T-helper 2 cell treated with Interferon-gamma antibody and Interleukin-4, amounts not matched to agents 5 μg/mL and 100 μg/mL, for 36 hours (primary cell): ENCODE measurements around the gene BASP1.

Experiments used
- DNase-seq: peaks from one replicate; pipeline ENCODE4 v3.0.0; 2021; ENCODE audit warnings: low spot score
- H3K27ac Mint-ChIP-seq: one replicate; pipeline ENCODE4 v1.8.0; 2021; ENCODE audit warnings: mild to moderate bottlenecking, mixed read lengths
- H3K27me3 Mint-ChIP-seq: one replicate; pipeline ENCODE4 v1.8.0; 2021; ENCODE audit warnings: low read depth, mixed read lengths
- H3K36me3 Mint-ChIP-seq: one replicate; pipeline ENCODE4 v1.8.0; 2021; ENCODE audit warnings: low read depth, mixed read lengths
- H3K4me1 Mint-ChIP-seq: one replicate; pipeline ENCODE4 v1.8.0; 2021; ENCODE audit warnings: low read depth, mixed read lengths
- H3K4me3 Mint-ChIP-seq: one replicate; pipeline ENCODE4 v1.8.0; 2022; ENCODE audit warnings: mild to moderate bottlenecking, moderate library complexity, mixed read lengths
- H3K9me3 Mint-ChIP-seq: one replicate; pipeline ENCODE4 v1.8.0; 2021; ENCODE audit warnings: mixed read lengths

BASP1 gene

GRCh38 chr5:17212191-17212590 lies 5.2 kb upstream of the BASP1 start:
- peaks cover 23% of the 10 kb centered on the region for H3K27me3 Mint-ChIP-seq
- DNase-seq: no peak
- no peaks in the 10 kb centered on the region for H3K9me3 Mint-ChIP-seq
- no peak overlapping the region for H3K4me3 Mint-ChIP-seq
- H3K4me1 Mint-ChIP-seq: peaks cover 5% of the 10 kb centered on the region
- H3K27ac Mint-ChIP-seq: no peak overlapping the region
- H3K36me3 Mint-ChIP-seq: no peaks in the 10 kb centered on the region

- Mint-ChIP-seq H3K27ac (no peak overlapping the region), H3K36me3 (no peaks in the 10 kb centered on the region), H3K4me3 (no peak overlapping the region), H3K4me1 (peaks cover 5% of the 10 kb centered on the region), H3K27me3 (peaks cover 23% of the 10 kb centered on the region), H3K9me3 (no peaks in the 10 kb centered on the region)
- no peak for DNase-seq
Measured at GRCh38 chr5:17212996-17213395, 4.4 kb upstream of the BASP1 start.

GRCh38 chr5:17213938-17214337 lies 3.5 kb upstream of the BASP1 start:
- Mint-ChIP-seq H3K27ac (no peak overlapping the region), H3K36me3 (no peaks in the 10 kb centered on the region), H3K27me3 (peaks cover 28% of the 10 kb centered on the region), H3K9me3 (no peaks in the 10 kb centered on the region), H3K4me3 (no peak overlapping the region), H3K4me1 (peaks cover 5% of the 10 kb centered on the region)
- no peak for DNase-seq

- no peaks in the 10 kb centered on the region for H3K36me3 Mint-ChIP-seq
- peaks cover 38% of the 10 kb centered on the region for H3K27me3 Mint-ChIP-seq
- H3K9me3 Mint-ChIP-seq: no peaks in the 10 kb centered on the region
- no peak overlapping the region for H3K4me3 Mint-ChIP-seq
- H3K27ac Mint-ChIP-seq: no peak overlapping the region
- peaks cover 5% of the 10 kb centered on the region for H3K4me1 Mint-ChIP-seq
- DNase-seq: no peak
Measured at GRCh38 chr5:17214893-17215292, 2.5 kb upstream of the BASP1 start.

- no peaks in the 10 kb centered on the region for H3K9me3 Mint-ChIP-seq
- peaks cover 5% of the 10 kb centered on the region for H3K4me1 Mint-ChIP-seq
- H3K36me3 Mint-ChIP-seq: no peaks in the 10 kb centered on the region
- no peak overlapping the region for H3K27ac Mint-ChIP-seq
- H3K27me3 Mint-ChIP-seq: peaks cover 41% of the 10 kb centered on the region
- H3K4me3 Mint-ChIP-seq: no peak overlapping the region
- DNase-seq: no peak
Measured at GRCh38 chr5:17215361-17215760, 2.1 kb upstream of the BASP1 start.

GRCh38 chr5:17216176-17216973 lies 1.1 kb upstream of the BASP1 start:
- H3K36me3 Mint-ChIP-seq: no peaks in the 10 kb centered on the region
- H3K27me3 Mint-ChIP-seq: peaks cover 43% of the 10 kb centered on the region

GRCh38 chr5:17216974-17217492 lies 398 bp upstream of the BASP1 start:
- no peak for DNase-seq
- no peak overlapping the region for H3K27ac Mint-ChIP-seq
- H3K4me1 Mint-ChIP-seq: peaks cover 5% of the 10 kb centered on the region
- no peaks in the 10 kb centered on the region for H3K36me3 Mint-ChIP-seq
- no peaks in the 10 kb centered on the region for H3K9me3 Mint-ChIP-seq
- H3K27me3 Mint-ChIP-seq: peaks cover 43% of the 10 kb centered on the region
- peak overlapping the region; percentile 58 for H3K4me3 Mint-ChIP-seq

More at GRCh38 chr5:17216176-17216973, 1.1 kb upstream of the BASP1 start:
- H3K4me3 Mint-ChIP-seq: peak overlapping the region; percentile 58
- no peak overlapping the region for H3K27ac Mint-ChIP-seq
- H3K4me1 Mint-ChIP-seq: peaks cover 5% of the 10 kb centered on the region
- DNase-seq: peak; percentile 32
- no peaks in the 10 kb centered on the region for H3K9me3 Mint-ChIP-seq

- Mint-ChIP-seq H3K4me1 (peaks cover 5% of the 10 kb centered on the region), H3K4me3 (peak overlapping the region; percentile 34), H3K27ac (no peak overlapping the region)
Measured at GRCh38 chr5:17218353-17219005, 1.0 kb downstream of the BASP1 start.

GRCh38 chr5:17219006-17219422 lies 1.6 kb downstream of the BASP1 start:
- Mint-ChIP-seq H3K27ac (no peak overlapping the region), H3K36me3 (no peaks in the 10 kb centered on the region), H3K4me1 (peaks cover 5% of the 10 kb centered on the region), H3K9me3 (no peaks in the 10 kb centered on the region), H3K27me3 (peaks cover 43% of the 10 kb centered on the region), H3K4me3 (peak overlapping the region; percentile 34)
- no peak for DNase-seq

More at GRCh38 chr5:17218353-17219005, 1.0 kb downstream of the BASP1 start:
- Mint-ChIP-seq H3K36me3 (no peaks in the 10 kb centered on the region), H3K9me3 (no peaks in the 10 kb centered on the region), H3K27me3 (peaks cover 43% of the 10 kb centered on the region)
- DNase-seq: no peak

- no peaks in the 10 kb centered on the region for H3K36me3 Mint-ChIP-seq
Measured at GRCh38 chr5:17219469-17219868, 2.0 kb downstream of the BASP1 start.

GRCh38 chr5:17219992-17220391 lies 2.6 kb downstream of the BASP1 start:
- Mint-ChIP-seq H3K27me3 (peaks cover 41% of the 10 kb centered on the region), H3K36me3 (no peaks in the 10 kb centered on the region), H3K4me1 (peaks cover 5% of the 10 kb centered on the region), H3K4me3 (no peak overlapping the region), H3K9me3 (no peaks in the 10 kb centered on the region), H3K27ac (no peak overlapping the region)
- no peak for DNase-seq

More at GRCh38 chr5:17219469-17219868, 2.0 kb downstream of the BASP1 start:
- Mint-ChIP-seq H3K4me1 (peaks cover 5% of the 10 kb centered on the region), H3K9me3 (no peaks in the 10 kb centered on the region), H3K27me3 (peaks cover 43% of the 10 kb centered on the region), H3K4me3 (no peak overlapping the region), H3K27ac (no peak overlapping the region)
- no peak for DNase-seq

GRCh38 chr5:17220469-17220868 lies 3.0 kb downstream of the BASP1 start:
- DNase-seq: no peak
- Mint-ChIP-seq H3K27me3 (peaks cover 36% of the 10 kb centered on the region), H3K9me3 (no peaks in the 10 kb centered on the region), H3K27ac (no peak overlapping the region), H3K36me3 (no peaks in the 10 kb centered on the region), H3K4me1 (peaks cover 5% of the 10 kb centered on the region), H3K4me3 (no peak overlapping the region)

GRCh38 chr5:17221843-17222636 lies 4.6 kb downstream of the BASP1 start:
- no peaks in the 10 kb centered on the region for H3K4me1 Mint-ChIP-seq
- DNase-seq: no peak
- H3K27ac Mint-ChIP-seq: no peak overlapping the region
- no peak overlapping the region for H3K4me3 Mint-ChIP-seq
- no peaks in the 10 kb centered on the region for H3K9me3 Mint-ChIP-seq
- H3K36me3 Mint-ChIP-seq: no peaks in the 10 kb centered on the region
- H3K27me3 Mint-ChIP-seq: peaks cover 21% of the 10 kb centered on the region

- H3K9me3 Mint-ChIP-seq: no peaks in the 10 kb centered on the region
- H3K36me3 Mint-ChIP-seq: no peaks in the 10 kb centered on the region
- peaks cover 21% of the 10 kb centered on the region for H3K27me3 Mint-ChIP-seq
- DNase-seq: no peak
- H3K27ac Mint-ChIP-seq: no peak overlapping the region
- no peak overlapping the region for H3K4me3 Mint-ChIP-seq
- H3K4me1 Mint-ChIP-seq: no peaks in the 10 kb centered on the region
Measured at GRCh38 chr5:17222664-17223063, 5.2 kb downstream of the BASP1 start.
